Measurements from ENCODE around the gene MLX. TPM values are rescaled to one million over a fixed set of nuclear protein-coding genes. Genes with fewer than 3 reads are reported as not detected.

The MLX gene
- total and polyA plus RNA-seq, 10 of the 15 experiments (the other 5 are each of a cell fraction or from before 2014, with no cell fraction given), result 34.4 to 65.0 (median 44.4) TPM

- TF ChIP-seq ATF2 (IDR thresholded peaks at IDR 0.05; ENCODE audit: low read length), result no peak
- no peak for TF ChIP-seq RFX5 (IDR thresholded peaks at IDR 0.05; ENCODE audit: low read depth, low read length)
- peak; percentile 80 for TF ChIP-seq CBFB (IDR thresholded peaks at IDR 0.05; ENCODE audit: low read depth)
- TF ChIP-seq, protein P1, sequence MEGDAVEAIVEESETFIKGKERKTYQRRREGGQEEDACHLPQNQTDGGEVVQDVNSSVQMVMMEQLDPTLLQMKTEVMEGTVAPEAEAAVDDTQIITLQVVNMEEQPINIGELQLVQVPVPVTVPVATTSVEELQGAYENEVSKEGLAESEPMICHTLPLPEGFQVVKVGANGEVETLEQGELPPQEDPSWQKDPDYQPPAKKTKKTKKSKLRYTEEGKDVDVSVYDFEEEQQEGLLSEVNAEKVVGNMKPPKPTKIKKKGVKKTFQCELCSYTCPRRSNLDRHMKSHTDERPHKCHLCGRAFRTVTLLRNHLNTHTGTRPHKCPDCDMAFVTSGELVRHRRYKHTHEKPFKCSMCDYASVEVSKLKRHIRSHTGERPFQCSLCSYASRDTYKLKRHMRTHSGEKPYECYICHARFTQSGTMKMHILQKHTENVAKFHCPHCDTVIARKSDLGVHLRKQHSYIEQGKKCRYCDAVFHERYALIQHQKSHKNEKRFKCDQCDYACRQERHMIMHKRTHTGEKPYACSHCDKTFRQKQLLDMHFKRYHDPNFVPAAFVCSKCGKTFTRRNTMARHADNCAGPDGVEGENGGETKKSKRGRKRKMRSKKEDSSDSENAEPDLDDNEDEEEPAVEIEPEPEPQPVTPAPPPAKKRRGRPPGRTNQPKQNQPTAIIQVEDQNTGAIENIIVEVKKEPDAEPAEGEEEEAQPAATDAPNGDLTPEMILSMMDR (IDR thresholded peaks at IDR 0.05 in 2 of 3, conservative IDR thresholded peaks at IDR 0.05 in 1 of 3; ENCODE audit: control insufficient read depth in 2 of 3, extremely low read depth in 1 of 3, insufficient read depth in 1 of 3, low read depth in 3 of 3, low read length in 3 of 3), result no peak
- no peak for TF ChIP-seq MYC (IDR thresholded peaks at IDR 0.05; ENCODE audit: insufficient read depth, insufficient read length, insufficient replicate concordance, low read length, severe bottlenecking)
- TF ChIP-seq EED (IDR thresholded peaks at IDR 0.05; ENCODE audit: low read depth), result 0 out of 2 replicates have a peak, but pooled peaks have one; percentile 38
- peak; percentile 85 for TF ChIP-seq RUNX3 (IDR thresholded peaks at IDR 0.05; ENCODE audit: low read length)
- peak; percentile 74; the same call in 1 of the 2 replicates for TF ChIP-seq BACH1 (IDR thresholded peaks at IDR 0.05; ENCODE audit: borderline replicate concordance)
- no peak for TF ChIP-seq ZNF384 (IDR thresholded peaks at IDR 0.05; ENCODE audit: borderline replicate concordance, low read depth, low read length)
- TF ChIP-seq, protein P2, sequence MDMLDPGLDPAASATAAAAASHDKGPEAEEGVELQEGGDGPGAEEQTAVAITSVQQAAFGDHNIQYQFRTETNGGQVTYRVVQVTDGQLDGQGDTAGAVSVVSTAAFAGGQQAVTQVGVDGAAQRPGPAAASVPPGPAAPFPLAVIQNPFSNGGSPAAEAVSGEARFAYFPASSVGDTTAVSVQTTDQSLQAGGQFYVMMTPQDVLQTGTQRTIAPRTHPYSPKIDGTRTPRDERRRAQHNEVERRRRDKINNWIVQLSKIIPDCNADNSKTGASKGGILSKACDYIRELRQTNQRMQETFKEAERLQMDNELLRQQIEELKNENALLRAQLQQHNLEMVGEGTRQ (IDR thresholded peaks at IDR 0.05; ENCODE audit: borderline replicate concordance, low read depth, low read length), result peak; percentile 90
- TF ChIP-seq IKZF1 (conservative IDR thresholded peaks at IDR 0.05), result peak; percentile 94; the same call in 1 of the 2 replicates
- no peak; the same call in 1 of the 2 replicates for TF ChIP-seq ZSCAN29 (IDR thresholded peaks at IDR 0.05)
- no peak for TF ChIP-seq FOXK2 (IDR thresholded peaks at IDR 0.05)
- TF ChIP-seq CUX1 (IDR thresholded peaks at IDR 0.05; ENCODE audit: insufficient replicate concordance, low read depth, low read length), result no peak
- 0 out of 4 replicates have a peak, but pooled peaks of 1 of the 2 experiments have one; percentile 59 for TF ChIP-seq EP300 (IDR thresholded peaks at IDR 0.05; ENCODE audit: borderline replicate concordance in 1 of 2, control insufficient read depth in 1 of 2, low read depth in 2 of 2, low read length in 2 of 2)
- TF ChIP-seq SIN3A (IDR thresholded peaks at IDR 0.05; ENCODE audit: low read depth, low read length), result no peak
These were observed 30.9 kb upstream of the MLX start, which contains the start of gene NAGLU (continued) for GRCh38 chr17:42536048-42536371.
